Stimulated activated CD4-positive, alpha-beta T cell treated with anti-CD3 and anti-CD28 coated beads, Interleukin-15, amount 100 ng/mL, for 48 hours (primary cell): Measurements from ENCODE around the gene DMRTC1B.
"Not testable (repeated sequence)": the region's sequence is repeated elsewhere in the genome, so short reads cannot be mapped to it uniquely, and the experiment has no call there.

ENCODE experiments used
- DNase-seq, 2 donors: peaks; one replicate each; pipeline ENCODE4 v3.0.0-alpha.2; 2020; ENCODE audit warnings: low read depth in 2 of 2

The DMRTC1B gene

GRCh38 chrX:72776653-72777466 lies at the start of gene DMRTC1B:
DMRTC1B (plus strand) TSS chrX:72776890; CDS start chrX:72845136, 68,246 bp downstream.
- not testable (repeated sequence) for DNase-seq

- no peak for DNase-seq
Measured at GRCh38 chrX:72727846-72728245, 48.8 kb upstream of the DMRTC1B start.

- DNase-seq: not testable (repeated sequence)
Measured at GRCh38 chrX:72733636-72734035, 43.1 kb upstream of the DMRTC1B start.

- no peak for DNase-seq
Measured at GRCh38 chrX:72735561-72735960, 41.1 kb upstream of the DMRTC1B start.

- DNase-seq: not testable (repeated sequence)
Measured at GRCh38 chrX:72745546-72745945, 31.1 kb upstream of the DMRTC1B start.

GRCh38 chrX:72748545-72748944 lies 28.1 kb upstream of the DMRTC1B start:
- DNase-seq: not testable (repeated sequence)

- not testable (repeated sequence) for DNase-seq
Measured at GRCh38 chrX:72760454-72760853, 16.2 kb upstream of the DMRTC1B start.

GRCh38 chrX:72777467-72777790 lies 739 bp downstream of the DMRTC1B start:
- DNase-seq: not testable (repeated sequence)

- DNase-seq: not testable (repeated sequence)
Measured at GRCh38 chrX:72778146-72778545, 1.5 kb downstream of the DMRTC1B start.

- not testable (repeated sequence) for DNase-seq
Measured at GRCh38 chrX:72782560-72782959, 5.9 kb downstream of the DMRTC1B start, which contains the start of gene FAM236B. FAM236B (minus strand) TSS chrX:72782660; CDS start chrX:72782560, 100 bp downstream.

- DNase-seq: not testable (repeated sequence)
Measured at GRCh38 chrX:72783365-72783936, 6.8 kb downstream of the DMRTC1B start.

GRCh38 chrX:72783964-72784363 lies 7.3 kb downstream of the DMRTC1B start:
- not testable (repeated sequence) for DNase-seq

- not testable (repeated sequence) for DNase-seq
Measured at GRCh38 chrX:72788142-72788541, 11.5 kb downstream of the DMRTC1B start.

- not testable (repeated sequence) for DNase-seq
Measured at GRCh38 chrX:72790390-72790789, 13.7 kb downstream of the DMRTC1B start.

GRCh38 chrX:72808110-72808509 lies 31.4 kb downstream of the DMRTC1B start, which contains the start of gene FAM236D:
FAM236D (minus strand) TSS chrX:72808210; CDS start chrX:72808110, 100 bp downstream.
- not testable (repeated sequence) for DNase-seq

- not testable (repeated sequence) for DNase-seq
Measured at GRCh38 chrX:72830701-72831100, 54.0 kb downstream of the DMRTC1B start.

- not testable (repeated sequence) for DNase-seq
Measured at GRCh38 chrX:72837532-72837931, 60.8 kb downstream of the DMRTC1B start.

- not testable (repeated sequence) for DNase-seq
Measured at GRCh38 chrX:72882898-72883297, 106.2 kb downstream of the DMRTC1B start.

GRCh38 chrX:72889740-72890139 lies 113.0 kb downstream of the DMRTC1B start:
- not testable (repeated sequence) for DNase-seq
